NCI-H1048 (cell line): ENCODE results near the gene TASP1.

Experiments used
- DNase-seq: peaks from one replicate; lab custom pipeline; 2025; lab: John Stamatoyannopoulos, UW

The TASP1 gene

GRCh38 chr20:13571662-13572061 is 67.1 kb downstream of the TASP1 start:
- DNase-seq, result no peak

GRCh38 chr20:13567663-13568062 is 71.1 kb downstream of the TASP1 start:
- no peak for DNase-seq

GRCh38 chr20:13563854-13564253 is 74.9 kb downstream of the TASP1 start:
- no peak for DNase-seq

GRCh38 chr20:13554706-13555105 is 84.0 kb downstream of the TASP1 start:
- no peak for DNase-seq

- no peak for DNase-seq
Observed at GRCh38 chr20:13554076-13554475, 84.7 kb downstream of the TASP1 start.

- DNase-seq, result no peak
Observed at GRCh38 chr20:13552061-13552460, 86.7 kb downstream of the TASP1 start.

GRCh38 chr20:13549451-13549850 is 89.3 kb downstream of the TASP1 start:
- no peak for DNase-seq

GRCh38 chr20:13546497-13547131 is 92.1 kb downstream of the TASP1 start:
- DNase-seq, result peak; percentile 15

- DNase-seq, result no peak
Observed at GRCh38 chr20:13545790-13546189, 92.9 kb downstream of the TASP1 start.

GRCh38 chr20:13543783-13544182 is 94.9 kb downstream of the TASP1 start:
- no peak for DNase-seq

- no peak for DNase-seq
Observed at GRCh38 chr20:13535627-13536026, 103.1 kb downstream of the TASP1 start.

- DNase-seq, result no peak
Observed at GRCh38 chr20:13533946-13534345, 104.8 kb downstream of the TASP1 start.

- no peak for DNase-seq
Observed at GRCh38 chr20:13530146-13530545, 108.6 kb downstream of the TASP1 start.

- DNase-seq, result no peak
Observed at GRCh38 chr20:13526551-13526950, 112.2 kb downstream of the TASP1 start.

GRCh38 chr20:13525225-13525940 is 113.3 kb downstream of the TASP1 start:
- no peak for DNase-seq

- no peak for DNase-seq
Observed at GRCh38 chr20:13524339-13524738, 114.4 kb downstream of the TASP1 start.

GRCh38 chr20:13517831-13518230 is 120.9 kb downstream of the TASP1 start:
- DNase-seq, result no peak

GRCh38 chr20:13515796-13516558 is 122.8 kb downstream of the TASP1 start:
- no peak for DNase-seq

- no peak for DNase-seq
Observed at GRCh38 chr20:13515291-13515690, 123.4 kb downstream of the TASP1 start.

- DNase-seq, result no peak
Observed at GRCh38 chr20:13510837-13511488, 127.8 kb downstream of the TASP1 start.

- DNase-seq, result no peak
Observed at GRCh38 chr20:13507646-13508045, 131.1 kb downstream of the TASP1 start.

GRCh38 chr20:13501500-13501899 is 137.2 kb downstream of the TASP1 start:
- DNase-seq, result no peak

- no peak for DNase-seq
Observed at GRCh38 chr20:13494019-13494418, 144.7 kb downstream of the TASP1 start.
